Activated T-cell treated with anti-CD3 and anti-CD28 coated beads, Interleukin-2, amount 50 U/mL, for 4 hours (primary cell): ENCODE measurements around the gene FBXW9. TPM values are rescaled to one million over a fixed set of nuclear protein-coding genes. Genes with fewer than 3 reads are reported as not detected.
"Not testable (repeated sequence)": the region's sequence is repeated elsewhere in the genome, so short reads cannot be mapped to it uniquely, and the experiment has no call there.

ENCODE experiments used
- ATAC-seq, 2 donors: fragments of 200-7000 bp; cut with Tn5 transposase; one replicate each; pipeline ENCODE4 v1.10.0; 2021
- DNase-seq: peaks from one replicate; pipeline ENCODE4 v3.0.0-alpha.2; 2020
- H3K27me3 Mint-ChIP-seq: one replicate; pipeline ENCODE4 v1.8.0; 2021; ENCODE audit warnings: low read depth, mixed read lengths
- H3K36me3 Mint-ChIP-seq: one replicate; pipeline ENCODE4 v1.8.0; 2022; ENCODE audit warnings: mixed read lengths; ENCODE audit not compliant: insufficient read depth
- H3K4me1 Mint-ChIP-seq: one replicate; pipeline ENCODE4 v1.8.0; 2021; ENCODE audit warnings: low read depth, mixed read lengths
- H3K4me3 Mint-ChIP-seq: one replicate; pipeline ENCODE4 v1.8.0; 2021; ENCODE audit warnings: mild to moderate bottlenecking, moderate library complexity, mixed read lengths
- H3K9me3 Mint-ChIP-seq: one replicate; pipeline ENCODE4 v1.8.0; 2021; ENCODE audit warnings: mixed read lengths
- total RNA-seq, 3 donors: library from RNA; stranded (reverse); gene quantifications; one replicate each; pipeline ENCODE4 v1.2.1, GENCODE V29; 2021

Gene FBXW9
- total RNA-seq, 3 donors from 2014 or later = 7.9 to 9.9 (median 9.4) TPM

DNA sequence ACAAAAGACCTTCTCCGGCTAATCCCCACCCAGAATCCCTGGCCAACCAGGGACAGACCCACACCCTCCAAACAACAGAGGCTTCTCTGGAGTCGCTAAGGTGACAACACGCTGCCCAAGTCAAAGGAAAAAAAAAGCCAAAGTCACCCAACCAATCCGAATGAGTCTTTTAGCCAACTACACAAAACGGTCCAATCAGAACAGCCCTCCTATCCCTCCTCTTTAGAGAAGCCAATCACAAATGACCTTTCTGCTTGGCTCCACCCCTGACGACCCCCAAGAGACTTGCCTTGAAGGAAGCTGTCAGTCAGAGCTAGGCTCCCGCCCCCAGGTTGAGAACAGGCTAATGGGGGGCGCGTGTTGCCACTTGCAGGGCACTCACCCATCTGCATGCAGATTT lies 6.6 kb upstream of the FBXW9 start:
- peaks cover 2% of the 10 kb centered on the region for H3K4me1 Mint-ChIP-seq
- DNase-seq (no peak), ATAC-seq (peak; percentile 67 to 72)
- H3K36me3 Mint-ChIP-seq = peaks cover 35% of the 10 kb centered on the region
- no peaks in the 10 kb centered on the region for H3K27me3 Mint-ChIP-seq
- no peak overlapping the region for H3K4me3 Mint-ChIP-seq
- H3K9me3 Mint-ChIP-seq = no peaks in the 10 kb centered on the region

DNA sequence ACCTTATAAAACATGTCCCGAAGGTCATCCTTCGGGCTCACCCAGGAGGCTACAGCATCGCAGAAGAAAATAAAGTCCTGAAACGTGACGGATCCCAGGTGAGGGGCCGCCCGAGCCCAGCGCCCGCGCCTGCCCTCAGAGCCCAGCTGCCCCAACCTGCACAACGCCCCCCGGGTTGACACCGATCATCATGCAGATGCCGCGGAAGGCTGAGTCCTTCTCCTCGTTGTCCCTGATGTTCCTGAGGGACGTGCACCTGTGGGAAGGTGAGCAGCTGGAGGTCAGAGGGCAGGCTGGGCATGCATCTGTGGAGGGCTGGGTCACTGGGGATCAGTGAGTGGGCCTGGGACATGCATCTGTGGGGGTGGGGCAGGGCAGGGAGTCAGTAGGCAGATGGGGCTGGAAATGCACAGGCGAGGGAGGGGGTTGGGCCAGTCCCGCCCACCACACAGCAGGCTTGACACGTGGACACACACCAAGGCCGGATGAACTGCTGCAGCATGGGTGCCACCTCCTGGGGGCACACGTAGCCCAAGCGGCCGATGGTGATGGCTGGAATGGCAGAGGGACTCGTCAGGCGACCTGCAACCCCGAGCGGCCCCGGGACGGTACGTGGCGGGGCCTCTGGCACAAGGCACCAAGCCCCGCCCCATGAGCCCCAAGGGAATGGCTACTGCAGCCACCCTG lies 5.3 kb upstream of the FBXW9 start:
- no peak for DNase-seq
- H3K4me3 Mint-ChIP-seq = no peak overlapping the region
- H3K4me1 Mint-ChIP-seq = peaks cover 4% of the 10 kb centered on the region
- no peaks in the 10 kb centered on the region for H3K9me3 Mint-ChIP-seq
- H3K27me3 Mint-ChIP-seq = no peaks in the 10 kb centered on the region
- peaks cover 35% of the 10 kb centered on the region for H3K36me3 Mint-ChIP-seq
- ATAC-seq = no peak

DNA sequence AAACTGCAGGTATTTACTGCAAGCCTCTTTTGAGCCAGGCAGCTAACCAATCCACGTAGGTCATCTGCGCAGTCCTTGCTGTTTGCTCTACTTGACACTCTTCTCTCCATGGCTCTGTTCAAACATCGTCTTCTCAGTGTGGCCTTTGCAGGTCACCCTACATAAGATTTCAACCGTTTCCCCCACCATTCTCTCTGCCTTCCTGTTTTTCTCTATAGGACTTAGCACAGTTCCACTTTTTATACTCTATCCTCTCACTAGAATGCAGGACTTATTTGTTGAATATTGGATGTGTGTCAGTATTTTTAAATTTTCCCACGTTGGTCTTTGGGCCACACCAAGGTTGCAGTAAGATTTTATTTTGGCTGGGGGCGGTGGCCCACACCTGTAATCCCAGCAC lies 1.7 kb upstream of the FBXW9 start:
- no peaks in the 10 kb centered on the region for H3K27me3 Mint-ChIP-seq
- peaks cover 14% of the 10 kb centered on the region for H3K36me3 Mint-ChIP-seq

DNA sequence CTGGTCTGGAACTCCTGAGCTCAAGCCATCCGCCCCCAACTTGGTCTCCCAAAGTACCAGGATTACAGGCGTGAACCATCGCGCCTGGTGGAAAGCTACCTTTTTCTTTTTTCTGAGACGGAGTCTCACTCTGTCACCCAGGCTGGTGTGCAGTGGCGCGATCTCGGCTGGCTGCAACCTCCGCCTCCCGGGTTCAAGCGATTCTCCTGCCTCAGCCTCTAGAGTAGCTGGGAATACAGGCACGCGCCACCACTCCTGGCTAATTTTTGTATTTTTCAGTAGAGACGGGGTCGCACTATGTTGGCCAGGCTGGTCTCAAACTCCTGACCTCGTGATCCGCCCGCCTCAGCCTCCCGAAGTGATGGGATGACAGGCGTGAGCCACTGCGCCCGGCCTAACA lies 994 bp upstream of the FBXW9 start:
- Mint-ChIP-seq H3K4me3 (peak overlapping the region; percentile 24), H3K36me3 (peaks cover 11% of the 10 kb centered on the region)
- H3K9me3 Mint-ChIP-seq, H3K27me3 Mint-ChIP-seq, H3K4me1 Mint-ChIP-seq, ATAC-seq, DNase-seq: not testable (repeated sequence)

More for the DNA sequence above, 1.7 kb upstream of the FBXW9 start:
- no peak for ATAC-seq
- no peaks in the 10 kb centered on the region for H3K9me3 Mint-ChIP-seq
- H3K4me3 Mint-ChIP-seq = peak overlapping the region; percentile 66
- no peak for DNase-seq
- H3K4me1 Mint-ChIP-seq = peaks cover 8% of the 10 kb centered on the region

DNA sequence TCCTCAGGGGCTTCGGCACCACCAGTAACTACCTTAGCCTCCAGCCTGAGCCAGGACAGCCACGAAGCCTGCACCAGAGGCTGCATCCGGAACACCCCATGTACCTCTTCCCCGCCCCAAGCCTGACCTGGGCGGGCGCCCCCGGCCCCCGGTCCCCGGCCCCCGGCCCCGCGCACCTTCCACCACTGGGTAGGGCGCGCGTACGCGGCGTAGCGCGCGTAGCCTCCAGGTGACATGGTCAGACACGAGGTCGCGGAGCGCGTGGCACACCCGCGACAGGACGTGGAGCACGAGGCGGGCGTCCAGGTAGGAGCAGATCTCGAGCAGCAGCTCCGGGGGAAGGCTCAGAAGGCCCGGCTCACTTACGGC lies 450 bp downstream of the FBXW9 start:
- peak; percentile 30 to 41 for ATAC-seq
- Mint-ChIP-seq H3K9me3 (no peaks in the 10 kb centered on the region), H3K4me3 (peak overlapping the region; percentile 87), H3K27me3 (no peaks in the 10 kb centered on the region), H3K36me3 (peaks cover 8% of the 10 kb centered on the region), H3K4me1 (peaks cover 8% of the 10 kb centered on the region)
- DNase-seq = peak; percentile 18

DNA sequence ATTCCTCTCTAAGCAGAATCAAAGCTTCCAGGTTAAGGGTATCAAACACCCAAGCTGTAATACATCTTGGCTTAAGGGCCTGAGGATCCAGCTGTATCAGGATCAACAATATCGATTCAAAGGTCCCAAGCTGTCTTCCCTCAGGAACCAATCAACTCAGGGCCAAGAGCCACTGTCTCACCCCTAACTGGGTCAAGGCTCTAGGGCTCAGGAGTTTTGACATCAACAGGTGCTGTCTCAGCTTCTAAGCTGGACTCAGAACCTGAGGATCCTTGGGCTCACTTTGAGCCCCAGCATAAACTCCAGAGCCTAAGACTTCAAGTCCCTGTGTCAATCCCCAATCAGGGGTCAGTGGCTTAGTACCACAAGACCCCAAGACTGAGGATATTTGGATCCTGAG lies 917 bp downstream of the FBXW9 start:
- Mint-ChIP-seq H3K4me1 (peaks cover 8% of the 10 kb centered on the region), H3K27me3 (no peaks in the 10 kb centered on the region), H3K4me3 (peak overlapping the region; percentile 87), H3K36me3 (peaks cover 5% of the 10 kb centered on the region), H3K9me3 (no peaks in the 10 kb centered on the region)
- no peak for ATAC-seq
- no peak for DNase-seq

DNA sequence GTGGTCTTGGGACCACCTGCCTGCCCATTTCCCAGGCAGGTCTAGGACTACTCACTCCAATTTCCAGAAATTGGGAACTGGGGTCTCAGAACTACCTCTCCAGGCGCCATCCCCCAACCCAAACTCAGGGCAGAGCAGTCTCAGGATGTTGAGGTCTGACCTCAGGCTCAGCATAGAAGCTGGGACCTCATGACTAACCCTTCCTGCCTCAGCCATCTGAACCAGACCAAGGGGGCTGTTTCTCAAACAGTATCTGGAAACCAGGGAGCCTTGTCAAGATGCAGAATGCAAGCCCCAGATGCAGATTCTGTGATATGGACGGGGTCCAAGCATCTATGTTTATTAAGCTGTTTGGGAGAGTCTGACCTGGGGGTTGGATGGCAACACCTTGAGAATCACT lies 1.3 kb downstream of the FBXW9 start:
- peaks cover 5% of the 10 kb centered on the region for H3K36me3 Mint-ChIP-seq
- ATAC-seq (no peak), DNase-seq (no peak)
- H3K4me3 Mint-ChIP-seq = peak overlapping the region; percentile 87
- peaks cover 8% of the 10 kb centered on the region for H3K4me1 Mint-ChIP-seq
- no peaks in the 10 kb centered on the region for H3K9me3 Mint-ChIP-seq
- no peaks in the 10 kb centered on the region for H3K27me3 Mint-ChIP-seq

DNA sequence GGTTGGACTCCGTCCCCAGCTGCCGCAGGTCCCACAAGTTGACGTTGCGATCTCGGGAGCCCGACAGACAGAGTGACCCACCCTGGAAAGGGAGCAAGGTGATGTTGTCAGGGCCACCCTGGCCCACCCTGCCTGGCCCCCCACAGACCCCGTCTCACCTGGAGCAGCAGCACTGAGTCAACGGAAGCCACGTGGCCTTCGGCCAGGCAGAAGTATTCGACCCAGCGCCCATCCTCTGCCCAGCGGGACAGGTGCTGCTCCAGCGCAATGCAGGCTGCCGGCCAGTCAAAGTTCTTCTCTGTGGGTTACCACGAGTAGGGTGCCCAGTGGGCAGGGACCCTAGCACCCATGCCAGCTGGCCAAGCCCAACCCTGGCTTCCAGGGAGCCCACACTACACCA lies 1.8 kb downstream of the FBXW9 start:
- DNase-seq = no peak
- Mint-ChIP-seq H3K9me3 (no peaks in the 10 kb centered on the region), H3K4me1 (peaks cover 8% of the 10 kb centered on the region), H3K27me3 (no peaks in the 10 kb centered on the region), H3K4me3 (peak overlapping the region; percentile 87), H3K36me3 (peaks cover 5% of the 10 kb centered on the region)
- ATAC-seq = no peak

DNA sequence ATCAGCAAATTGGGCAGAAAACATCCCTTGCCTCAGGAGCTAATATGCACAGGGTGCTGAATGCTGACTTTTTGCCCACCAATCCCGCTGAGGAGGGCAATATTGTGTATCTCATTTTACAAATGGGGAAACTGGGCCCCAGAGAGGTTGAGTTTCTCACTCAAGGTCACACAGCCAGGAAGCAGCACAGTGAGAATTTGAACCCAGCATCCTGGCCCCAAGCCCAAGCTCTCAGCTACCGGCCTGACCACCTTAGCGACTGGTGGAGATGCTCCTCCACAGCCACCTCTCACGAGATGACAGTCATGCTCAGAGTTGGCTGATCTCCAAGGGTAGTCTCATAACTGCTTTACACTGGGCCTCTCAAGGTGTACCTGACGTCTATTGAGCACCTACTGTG lies 3.5 kb downstream of the FBXW9 start:
- no peak for DNase-seq
- Mint-ChIP-seq H3K9me3 (no peaks in the 10 kb centered on the region), H3K4me1 (peaks cover 6% of the 10 kb centered on the region), H3K36me3 (peaks cover 2% of the 10 kb centered on the region), H3K27me3 (no peaks in the 10 kb centered on the region), H3K4me3 (no peak overlapping the region)
- ATAC-seq = no peak

DNA sequence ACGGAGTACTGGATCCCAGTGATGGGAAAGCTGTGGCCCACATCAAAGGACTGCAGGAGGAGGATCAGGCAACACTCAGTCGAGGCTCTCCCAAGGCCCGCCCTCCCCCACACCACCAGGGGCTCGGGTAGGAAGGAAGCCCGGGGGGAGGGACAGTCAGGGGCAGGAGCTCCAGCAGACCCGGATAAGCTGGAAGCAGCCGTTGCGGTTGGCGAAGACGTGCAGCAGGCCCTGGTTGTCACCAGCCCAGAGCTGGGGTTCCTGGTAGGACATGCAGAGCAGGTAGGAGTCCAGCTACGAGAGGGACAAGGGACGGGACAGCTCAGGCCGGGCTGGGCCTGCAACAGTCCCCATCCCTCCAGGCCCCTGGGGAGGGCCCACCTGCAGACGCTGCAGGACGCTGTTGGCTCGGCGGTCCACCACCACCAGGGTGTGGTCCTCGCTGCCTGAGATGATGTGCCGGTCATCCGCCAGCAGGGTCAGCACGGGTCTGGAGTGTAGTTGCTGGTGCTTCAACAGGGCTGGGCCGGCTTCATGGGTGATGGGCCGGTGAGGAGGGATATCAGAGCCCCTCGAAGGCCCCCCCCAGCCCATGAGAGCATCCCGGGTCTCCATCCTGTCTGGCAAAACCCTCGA lies 6.7 kb downstream of the FBXW9 start:
- Mint-ChIP-seq H3K4me1 (peaks cover under 1% of the 10 kb centered on the region), H3K9me3 (no peaks in the 10 kb centered on the region), H3K36me3 (peaks cover 2% of the 10 kb centered on the region), H3K27me3 (no peaks in the 10 kb centered on the region), H3K4me3 (no peak overlapping the region)
- no peak for ATAC-seq
- no peak for DNase-seq

DNA sequence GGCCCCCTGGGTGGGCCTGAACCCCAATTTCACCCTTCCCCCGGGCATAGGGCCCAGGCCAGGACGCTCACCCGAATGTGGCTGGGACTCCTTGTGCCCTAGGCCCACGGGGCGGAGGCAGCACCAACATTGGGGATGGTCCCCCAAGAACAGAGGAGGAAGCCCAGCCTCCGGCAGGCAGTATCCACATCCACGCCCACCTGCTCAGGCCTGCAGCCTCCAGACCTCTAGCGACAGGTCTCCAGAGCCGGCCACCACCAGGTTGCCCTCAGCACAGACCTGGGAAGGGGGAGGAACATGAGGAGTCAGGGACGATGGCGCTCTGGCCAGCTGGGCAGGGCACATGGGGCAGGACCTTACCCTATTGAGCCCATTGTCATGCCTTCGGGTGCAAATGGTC lies 7.4 kb downstream of the FBXW9 start:
- no peaks in the 10 kb centered on the region for H3K27me3 Mint-ChIP-seq
- peaks cover 2% of the 10 kb centered on the region for H3K36me3 Mint-ChIP-seq
- H3K9me3 Mint-ChIP-seq = no peaks in the 10 kb centered on the region
- no peaks in the 10 kb centered on the region for H3K4me1 Mint-ChIP-seq
- DNase-seq = no peak
- peak in 1 of 2 donors; percentile 19 for ATAC-seq
- H3K4me3 Mint-ChIP-seq = no peak overlapping the region

DNA sequence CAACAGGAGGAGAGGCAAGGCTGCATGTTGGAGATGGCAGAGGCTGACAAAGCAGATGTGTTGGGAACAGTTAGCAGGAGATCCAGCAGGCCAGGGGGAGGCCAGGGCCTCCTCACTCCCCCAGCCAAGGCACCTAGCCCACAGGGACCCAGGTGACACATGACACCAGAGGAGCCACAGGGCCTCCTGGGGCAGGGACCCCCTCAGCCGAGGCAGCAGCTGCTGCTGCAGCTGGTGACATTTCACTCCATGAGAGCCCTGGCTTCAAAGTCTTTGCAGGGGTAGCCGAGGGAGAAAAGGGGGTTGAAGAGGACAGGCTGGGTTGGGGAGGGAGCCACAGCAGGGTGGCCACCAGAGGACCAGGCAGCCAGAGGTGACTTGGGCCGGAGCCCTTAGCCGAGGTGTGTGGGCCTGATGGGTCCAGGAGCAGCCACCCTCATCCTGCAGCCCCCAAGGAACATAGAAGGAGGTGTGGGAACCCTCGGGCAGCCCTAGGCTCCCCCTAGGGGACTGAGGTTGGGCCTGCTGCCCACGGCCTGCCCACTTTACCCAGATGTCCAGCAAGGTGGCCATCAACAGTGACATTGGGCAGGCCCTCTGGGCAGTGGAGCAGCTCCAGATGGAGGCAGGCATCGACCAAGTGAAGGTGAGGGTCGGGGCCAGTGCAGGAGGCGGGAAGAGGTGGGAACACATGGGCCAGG lies 8.8 kb downstream of the FBXW9 start, which contains the start of gene GNG14:
GNG14 (plus strand) TSS at position 503 of the 701 bp plus-strand sequence; CDS start at position 554, 51 bp downstream.
- Mint-ChIP-seq H3K4me1 (no peaks in the 10 kb centered on the region), H3K4me3 (no peak within 1 kb of the TSS), H3K9me3 (no peaks in the 10 kb centered on the region), H3K27me3 (no peaks in the 10 kb centered on the region), H3K36me3 (peaks cover 2% of the 10 kb centered on the region)
- ATAC-seq = no peak
- DNase-seq = no peak

DNA sequence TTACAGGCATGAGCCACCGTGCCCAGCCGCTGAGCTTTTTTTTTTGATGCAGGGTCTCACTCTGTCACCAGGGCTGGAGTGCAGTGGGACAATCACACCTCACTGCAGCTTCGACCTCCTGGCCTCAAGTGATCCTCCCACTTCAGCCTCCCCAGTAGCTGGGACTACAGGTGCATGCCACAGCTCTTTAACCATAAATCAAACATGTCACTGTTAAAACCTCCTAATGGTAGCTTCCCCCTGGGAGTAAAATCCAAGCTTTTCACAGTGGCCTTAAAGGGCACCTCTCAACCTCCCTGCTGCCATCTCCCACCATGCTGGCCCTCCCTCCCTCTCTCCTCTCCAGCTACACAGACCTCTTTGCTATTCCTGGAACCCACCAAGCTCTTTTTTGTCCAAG lies 10.6 kb downstream of the FBXW9 start:
- Mint-ChIP-seq H3K36me3 (peaks cover 5% of the 10 kb centered on the region), H3K27me3 (no peaks in the 10 kb centered on the region), H3K4me1 (peaks cover 5% of the 10 kb centered on the region), H3K4me3 (no peak overlapping the region), H3K9me3 (no peaks in the 10 kb centered on the region)
- ATAC-seq (no peak), DNase-seq (no peak)

DNA sequence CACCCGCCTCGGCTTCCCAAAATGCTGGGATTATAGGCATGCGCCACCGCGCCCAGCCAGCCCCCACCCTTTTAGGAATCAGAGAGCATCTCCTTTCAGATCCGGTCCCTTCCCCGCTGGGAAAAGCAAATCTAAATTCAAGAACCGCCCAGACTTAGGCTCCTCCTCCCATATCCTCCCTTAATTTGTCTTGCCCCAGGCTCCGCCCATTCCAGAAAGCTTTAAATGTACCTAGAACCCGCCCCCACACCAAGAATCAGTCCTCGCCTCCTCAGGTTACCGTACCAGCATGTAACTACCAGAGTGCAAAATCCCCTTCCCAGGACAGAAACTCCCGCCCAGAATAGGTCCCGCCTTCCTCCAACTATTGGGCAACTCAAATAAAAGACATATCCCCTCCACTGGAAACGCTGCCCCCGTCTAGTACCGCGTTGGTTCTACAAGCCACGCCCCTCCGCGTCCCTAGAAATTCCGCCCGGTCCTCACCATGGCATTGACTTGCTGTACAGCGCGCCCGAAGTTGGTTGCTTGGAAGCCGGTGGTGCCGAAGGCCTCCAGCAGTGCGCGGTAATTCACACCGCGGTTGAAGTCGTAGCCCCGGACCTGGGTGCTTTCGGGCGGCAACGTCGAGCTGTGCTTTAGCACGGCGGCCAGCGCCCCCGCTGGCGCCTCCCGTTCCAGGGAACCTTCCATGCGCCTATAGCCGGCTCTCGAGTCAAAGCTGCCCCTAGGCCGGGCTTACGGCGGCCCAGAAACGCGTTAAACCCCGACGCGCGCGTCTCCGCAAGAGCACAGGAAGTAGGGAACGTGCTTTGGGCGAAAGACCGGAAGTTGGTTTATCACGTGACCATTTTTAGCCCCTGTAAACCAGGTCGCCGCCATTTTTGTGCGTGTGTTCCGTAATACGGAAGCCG lies 15.1 kb downstream of the FBXW9 start, which contains the start of gene DHPS:
DHPS (minus strand) TSS at position 807 of the 914 bp plus-strand sequence; CDS start at position 693, 114 bp downstream.
- ATAC-seq (peak; percentile 89), DNase-seq (peak; percentile 83)
- Mint-ChIP-seq H3K4me3 (peak within 1 kb of the TSS; percentile 99), H3K36me3 (peaks cover 28% of the 10 kb centered on the region), H3K27me3 (no peaks in the 10 kb centered on the region), H3K9me3 (no peaks in the 10 kb centered on the region), H3K4me1 (peaks cover 27% of the 10 kb centered on the region)
